SK-N-SH treated with all-trans-retinoic acid at 6 μM for 48 hours (cell line): ENCODE data around the gene GSG1L.

Source experiments
- ESRRG ChIP-seq: fragments of 250-450 bp; sonication (Bioruptor Pico); IDR thresholded peaks from 2 replicates; pipeline ENCODE4 v1.6.1; 2021; ENCODE audit warnings: mild to moderate bottlenecking
- ISL1 ChIP-seq: fragments of 250-450 bp; sonication (Bioruptor Pico); IDR thresholded peaks from 2 replicates; pipeline ENCODE4 v2.1.2; 2022; ENCODE audit warnings: mild to moderate bottlenecking, moderate library complexity

DNA sequence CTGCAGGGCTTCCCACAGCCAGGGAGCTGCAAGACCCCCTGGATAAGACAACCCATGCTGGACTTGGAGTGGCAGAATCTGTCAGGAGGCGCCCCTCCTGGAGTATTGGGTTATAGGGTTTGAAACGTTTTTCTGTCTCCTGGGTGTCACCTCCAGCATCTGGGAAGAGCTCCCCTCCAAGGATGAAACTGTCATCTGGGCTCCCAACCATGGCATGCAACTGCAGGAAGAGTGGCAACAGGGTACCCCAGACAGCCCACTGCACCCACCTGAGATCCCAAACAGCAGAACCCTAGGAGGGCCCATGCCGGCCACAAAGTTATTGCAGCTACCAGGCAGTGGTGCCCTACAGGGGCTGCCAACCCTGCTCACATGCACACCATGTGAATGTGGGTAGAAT lies 636 bp upstream of the GSG1L start:
- TF ChIP-seq ESRRG (CRISPR knock-in tag) (no peak), ISL1 (no peak)
